K562 (cell line): ENCODE results near the gene AP2M1. TPM values are rescaled to one million over a fixed set of nuclear protein-coding genes. Genes with fewer than 3 reads are reported as not detected.

ENCODE experiments used
- FOXM1 ChIP-seq, 2 experiments: fragments of 450-650 bp in 1 of 2; sonication (generic) in 1 of 2; formaldehyde crosslinking in 1 of 2; IDR thresholded peaks; 2 replicates each; pipeline versions ENCODE4 v1.6.1 to v1.9.0; 2017 to 2022; ENCODE audit warnings: low read depth in 2 of 2, mild to moderate bottlenecking in 2 of 2, missing genetic modification reagents in 1 of 2, moderate library complexity in 1 of 2
- GABPB2 ChIP-seq: fragments of 250-450 bp; sonication (Bioruptor Pico); conservative IDR thresholded peaks from 2 replicates; pipeline ENCODE4 v1.5.1; 2021; ENCODE audit warnings: mild to moderate bottlenecking
- HDAC6 ChIP-seq: IDR thresholded peaks from 2 replicates; pipeline ENCODE4 v1.6.1; 2012; ENCODE audit warnings: low read depth, mild to moderate bottlenecking, control low read depth, inconsistent platforms, low read length, moderate library complexity
- HDGF ChIP-seq: fragments of 450-650 bp; IDR thresholded peaks from 2 replicates; pipeline ENCODE4 v1.6.1; 2016
- NR4A1 ChIP-seq, 2 experiments: fragments of 250-450 bp in 1 of 2; fragments of 450-650 bp in 1 of 2; sonication (Bioruptor Pico) in 1 of 2; IDR thresholded peaks; 2 replicates each; pipeline versions ENCODE4 v1.4.0 to v1.6.1; 2016 to 2020; ENCODE audit warnings: mild to moderate bottlenecking in 2 of 2, missing compliant biosample characterization in 1 of 2, missing genetic modification characterization in 1 of 2, moderate library complexity in 1 of 2
- RBM25 ChIP-seq: fragments of 200-400 bp; formaldehyde crosslinking; IDR thresholded peaks from 2 replicates; pipeline ENCODE4 v1.6.1; 2018; ENCODE audit warnings: low read length, low read depth, moderate library complexity; ENCODE audit not compliant: severe bottlenecking
- SAFB2 ChIP-seq: fragments of 200-400 bp; formaldehyde crosslinking; IDR thresholded peaks from 2 replicates; pipeline ENCODE4 v1.6.1; 2018; ENCODE audit warnings: borderline replicate concordance, low read length, low read depth, moderate library complexity; ENCODE audit not compliant: severe bottlenecking
- ZFX ChIP-seq: sonication (generic); formaldehyde crosslinking; IDR thresholded peaks from 2 replicates; pipeline ENCODE4 v1.8.0; 2022; ENCODE audit warnings: mild to moderate bottlenecking, missing genetic modification reagents, moderate library complexity
- ZNF174 ChIP-seq: fragments of 250-450 bp; sonication (Bioruptor Pico); IDR thresholded peaks from 2 replicates; pipeline ENCODE4 v1.4.0; 2020; ENCODE audit warnings: mild to moderate bottlenecking
- ZNF76 ChIP-seq: fragments of 250-450 bp; sonication (Bioruptor Pico); IDR thresholded peaks from 2 replicates; pipeline ENCODE4 v1.4.0; 2020; ENCODE audit warnings: mild to moderate bottlenecking, moderate library complexity, borderline replicate concordance
- polyA plus RNA-seq, 8 experiments: library from polyadenylated mRNA; depleted of rRNA in 4 of 8; stranded (reverse) in 5 of 8; unstranded in 3 of 8; fragments of >200 nt; fragmentation: Nextera tagmentation in 2 of 8; fragmentation: Illumina TruSeq in 1 of 8; extraction: Ambion mirVana in 2 of 8; extraction: Trizol in 1 of 8; gene quantifications; 2 replicates each; pipeline versions ENCODE4 v1.2.1 to v1.2.3, GENCODE V29; 2011 to 2014; ENCODE audit warnings: inconsistent platforms in 1 of 8, missing spikeins in 1 of 8
- total RNA-seq, 7 experiments: library from RNA; depleted of rRNA in 6 of 7; stranded (reverse); fragments of >200 nt in 6 of 7; fragmentation: Illumina TruSeq in 2 of 7; extraction: Trizol in 2 of 7; gene quantifications; 2 replicates each; pipeline versions ENCODE4 v1.2.1 to v1.2.3, GENCODE V29; 2011 to 2021; ENCODE audit warnings: low replicate concordance in 1 of 7
- TF ChIP-seq, protein P1 (sequence below): sonication (generic); formaldehyde crosslinking; IDR thresholded peaks from 2 replicates; pipeline ENCODE4 v1.8.0; 2022; ENCODE audit warnings: mild to moderate bottlenecking, missing genetic modification reagents
- TF ChIP-seq, protein P2 (sequence below): fragments of 450-650 bp; IDR thresholded peaks from 2 replicates; pipeline ENCODE4 v1.6.1; 2017; ENCODE audit warnings: mild to moderate bottlenecking, moderate library complexity
- TF ChIP-seq, protein P3 (sequence below): fragments of 450-650 bp; IDR thresholded peaks from 2 replicates; pipeline ENCODE4 v1.6.1; 2016; ENCODE audit warnings: antibody characterized with exemption
- TF ChIP-seq, protein P4 (sequence below): fragments of 450-650 bp; formaldehyde crosslinking; IDR thresholded peaks from 2 replicates; pipeline ENCODE4 v1.4.0; 2022; ENCODE audit warnings: missing genetic modification characterization
- TF ChIP-seq, protein P5 (sequence below), 2 experiments: fragments of 450-650 bp in 1 of 2; IDR thresholded peaks; 2 replicates each; pipeline ENCODE4 v1.6.1; 2011 to 2017; ENCODE audit warnings: low read depth in 2 of 2, antibody characterized with exemption in 1 of 2, borderline replicate concordance in 1 of 2, low read length in 1 of 2, mild to moderate bottlenecking in 1 of 2, mixed read lengths in 1 of 2; ENCODE audit not compliant: control insufficient read depth in 1 of 2

Gene AP2M1
- total and polyA plus RNA-seq, 9 of the 15 experiments (the other 6 are each of a cell fraction or from before 2014, with no cell fraction given), result 118 to 505 (median 296) TPM

DNA sequence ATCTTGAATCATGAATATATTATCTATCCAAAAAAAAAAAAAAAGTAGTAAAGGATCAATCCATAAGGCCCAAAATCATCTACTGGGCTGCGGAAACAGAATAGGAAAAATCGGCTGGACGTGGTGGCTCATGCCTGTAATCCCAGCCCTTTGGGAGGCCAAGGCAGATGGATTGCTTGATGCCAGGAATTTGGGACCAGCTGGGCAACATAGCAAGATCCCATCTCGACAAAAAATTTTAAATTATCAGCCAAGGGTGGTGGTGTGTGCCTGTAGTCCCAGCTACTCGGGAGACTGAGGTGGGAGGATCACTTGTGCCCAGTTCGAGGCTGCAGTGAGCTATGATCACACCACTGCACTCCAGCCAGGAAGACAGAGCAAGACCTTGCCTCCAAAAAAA, 25.5 kb upstream of the AP2M1 start (continued):
- TF ChIP-seq, protein P1, sequence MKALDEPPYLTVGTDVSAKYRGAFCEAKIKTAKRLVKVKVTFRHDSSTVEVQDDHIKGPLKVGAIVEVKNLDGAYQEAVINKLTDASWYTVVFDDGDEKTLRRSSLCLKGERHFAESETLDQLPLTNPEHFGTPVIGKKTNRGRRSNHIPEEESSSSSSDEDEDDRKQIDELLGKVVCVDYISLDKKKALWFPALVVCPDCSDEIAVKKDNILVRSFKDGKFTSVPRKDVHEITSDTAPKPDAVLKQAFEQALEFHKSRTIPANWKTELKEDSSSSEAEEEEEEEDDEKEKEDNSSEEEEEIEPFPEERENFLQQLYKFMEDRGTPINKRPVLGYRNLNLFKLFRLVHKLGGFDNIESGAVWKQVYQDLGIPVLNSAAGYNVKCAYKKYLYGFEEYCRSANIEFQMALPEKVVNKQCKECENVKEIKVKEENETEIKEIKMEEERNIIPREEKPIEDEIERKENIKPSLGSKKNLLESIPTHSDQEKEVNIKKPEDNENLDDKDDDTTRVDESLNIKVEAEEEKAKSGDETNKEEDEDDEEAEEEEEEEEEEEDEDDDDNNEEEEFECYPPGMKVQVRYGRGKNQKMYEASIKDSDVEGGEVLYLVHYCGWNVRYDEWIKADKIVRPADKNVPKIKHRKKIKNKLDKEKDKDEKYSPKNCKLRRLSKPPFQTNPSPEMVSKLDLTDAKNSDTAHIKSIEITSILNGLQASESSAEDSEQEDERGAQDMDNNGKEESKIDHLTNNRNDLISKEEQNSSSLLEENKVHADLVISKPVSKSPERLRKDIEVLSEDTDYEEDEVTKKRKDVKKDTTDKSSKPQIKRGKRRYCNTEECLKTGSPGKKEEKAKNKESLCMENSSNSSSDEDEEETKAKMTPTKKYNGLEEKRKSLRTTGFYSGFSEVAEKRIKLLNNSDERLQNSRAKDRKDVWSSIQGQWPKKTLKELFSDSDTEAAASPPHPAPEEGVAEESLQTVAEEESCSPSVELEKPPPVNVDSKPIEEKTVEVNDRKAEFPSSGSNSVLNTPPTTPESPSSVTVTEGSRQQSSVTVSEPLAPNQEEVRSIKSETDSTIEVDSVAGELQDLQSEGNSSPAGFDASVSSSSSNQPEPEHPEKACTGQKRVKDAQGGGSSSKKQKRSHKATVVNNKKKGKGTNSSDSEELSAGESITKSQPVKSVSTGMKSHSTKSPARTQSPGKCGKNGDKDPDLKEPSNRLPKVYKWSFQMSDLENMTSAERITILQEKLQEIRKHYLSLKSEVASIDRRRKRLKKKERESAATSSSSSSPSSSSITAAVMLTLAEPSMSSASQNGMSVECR (CRISPR knock-in tag), result no peak
- TF ChIP-seq HDAC6 (no peak), FOXM1 (IDR thresholded peaks at IDR 0.05; ENCODE audit: low read depth) (no peak), FOXM1 (CRISPR knock-in tag; IDR thresholded peaks at IDR 0.05; ENCODE audit: low read depth) (no peak), ZNF76 (CRISPR knock-in tag) (no peak), HDGF (no peak), NR4A1 (CRISPR knock-in tag; IDR thresholded peaks at IDR 0.05) (no peak), NR4A1 (tag; IDR thresholded peaks at IDR 0.05) (no peak), GABPB2 (CRISPR knock-in tag) (no peak), SAFB2 (no peak), ZNF174 (no peak), ZFX (CRISPR knock-in tag) (no peak), RBM25 (peak; percentile 31)
- TF ChIP-seq, protein P2, sequence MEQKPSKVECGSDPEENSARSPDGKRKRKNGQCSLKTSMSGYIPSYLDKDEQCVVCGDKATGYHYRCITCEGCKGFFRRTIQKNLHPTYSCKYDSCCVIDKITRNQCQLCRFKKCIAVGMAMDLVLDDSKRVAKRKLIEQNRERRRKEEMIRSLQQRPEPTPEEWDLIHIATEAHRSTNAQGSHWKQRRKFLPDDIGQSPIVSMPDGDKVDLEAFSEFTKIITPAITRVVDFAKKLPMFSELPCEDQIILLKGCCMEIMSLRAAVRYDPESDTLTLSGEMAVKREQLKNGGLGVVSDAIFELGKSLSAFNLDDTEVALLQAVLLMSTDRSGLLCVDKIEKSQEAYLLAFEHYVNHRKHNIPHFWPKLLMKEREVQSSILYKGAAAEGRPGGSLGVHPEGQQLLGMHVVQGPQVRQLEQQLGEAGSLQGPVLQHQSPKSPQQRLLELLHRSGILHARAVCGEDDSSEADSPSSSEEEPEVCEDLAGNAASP, result no peak
- TF ChIP-seq, protein P3, sequence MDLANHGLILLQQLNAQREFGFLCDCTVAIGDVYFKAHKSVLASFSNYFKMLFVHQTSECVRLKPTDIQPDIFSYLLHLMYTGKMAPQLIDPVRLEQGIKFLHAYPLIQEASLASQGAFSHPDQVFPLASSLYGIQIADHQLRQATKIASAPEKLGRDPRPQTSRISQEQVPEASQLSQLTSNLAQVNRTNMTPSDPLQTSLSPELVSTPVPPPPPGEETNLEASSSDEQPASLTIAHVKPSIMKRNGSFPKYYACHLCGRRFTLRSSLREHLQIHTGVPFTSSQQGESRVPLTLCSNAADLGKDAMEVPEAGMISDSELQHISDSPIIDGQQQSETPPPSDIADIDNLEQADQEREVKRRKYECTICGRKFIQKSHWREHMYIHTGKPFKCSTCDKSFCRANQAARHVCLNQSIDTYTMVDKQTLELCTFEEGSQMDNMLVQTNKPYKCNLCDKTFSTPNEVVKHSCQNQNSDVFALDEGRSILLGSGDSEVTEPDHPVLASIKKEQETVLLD, result no peak
- TF ChIP-seq, protein P4, sequence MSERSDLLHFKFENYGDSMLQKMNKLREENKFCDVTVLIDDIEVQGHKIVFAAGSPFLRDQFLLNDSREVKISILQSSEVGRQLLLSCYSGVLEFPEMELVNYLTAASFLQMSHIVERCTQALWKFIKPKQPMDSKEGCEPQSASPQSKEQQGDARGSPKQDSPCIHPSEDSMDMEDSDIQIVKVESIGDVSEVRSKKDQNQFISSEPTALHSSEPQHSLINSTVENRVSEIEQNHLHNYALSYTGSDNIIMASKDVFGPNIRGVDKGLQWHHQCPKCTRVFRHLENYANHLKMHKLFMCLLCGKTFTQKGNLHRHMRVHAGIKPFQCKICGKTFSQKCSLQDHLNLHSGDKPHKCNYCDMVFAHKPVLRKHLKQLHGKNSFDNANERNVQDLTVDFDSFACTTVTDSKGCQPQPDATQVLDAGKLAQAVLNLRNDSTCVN (CRISPR knock-in tag), result no peak
- TF ChIP-seq, protein P5, sequence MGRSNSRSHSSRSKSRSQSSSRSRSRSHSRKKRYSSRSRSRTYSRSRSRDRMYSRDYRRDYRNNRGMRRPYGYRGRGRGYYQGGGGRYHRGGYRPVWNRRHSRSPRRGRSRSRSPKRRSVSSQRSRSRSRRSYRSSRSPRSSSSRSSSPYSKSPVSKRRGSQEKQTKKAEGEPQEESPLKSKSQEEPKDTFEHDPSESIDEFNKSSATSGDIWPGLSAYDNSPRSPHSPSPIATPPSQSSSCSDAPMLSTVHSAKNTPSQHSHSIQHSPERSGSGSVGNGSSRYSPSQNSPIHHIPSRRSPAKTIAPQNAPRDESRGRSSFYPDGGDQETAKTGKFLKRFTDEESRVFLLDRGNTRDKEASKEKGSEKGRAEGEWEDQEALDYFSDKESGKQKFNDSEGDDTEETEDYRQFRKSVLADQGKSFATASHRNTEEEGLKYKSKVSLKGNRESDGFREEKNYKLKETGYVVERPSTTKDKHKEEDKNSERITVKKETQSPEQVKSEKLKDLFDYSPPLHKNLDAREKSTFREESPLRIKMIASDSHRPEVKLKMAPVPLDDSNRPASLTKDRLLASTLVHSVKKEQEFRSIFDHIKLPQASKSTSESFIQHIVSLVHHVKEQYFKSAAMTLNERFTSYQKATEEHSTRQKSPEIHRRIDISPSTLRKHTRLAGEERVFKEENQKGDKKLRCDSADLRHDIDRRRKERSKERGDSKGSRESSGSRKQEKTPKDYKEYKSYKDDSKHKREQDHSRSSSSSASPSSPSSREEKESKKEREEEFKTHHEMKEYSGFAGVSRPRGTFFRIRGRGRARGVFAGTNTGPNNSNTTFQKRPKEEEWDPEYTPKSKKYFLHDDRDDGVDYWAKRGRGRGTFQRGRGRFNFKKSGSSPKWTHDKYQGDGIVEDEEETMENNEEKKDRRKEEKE (IDR thresholded peaks at IDR 0.05; ENCODE audit: borderline replicate concordance in 1 of 2, control insufficient read depth in 1 of 2, low read depth in 2 of 2, low read length in 1 of 2), result no peak
